ENCODE data around the gene RAB5B. TPM values are rescaled to one million over a fixed set of nuclear protein-coding genes. Genes with fewer than 3 reads are reported as not detected.

Gene RAB5B, protein sequence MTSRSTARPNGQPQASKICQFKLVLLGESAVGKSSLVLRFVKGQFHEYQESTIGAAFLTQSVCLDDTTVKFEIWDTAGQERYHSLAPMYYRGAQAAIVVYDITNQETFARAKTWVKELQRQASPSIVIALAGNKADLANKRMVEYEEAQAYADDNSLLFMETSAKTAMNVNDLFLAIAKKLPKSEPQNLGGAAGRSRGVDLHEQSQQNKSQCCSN
- total RNA-seq: 59.1 TPM

DNA sequence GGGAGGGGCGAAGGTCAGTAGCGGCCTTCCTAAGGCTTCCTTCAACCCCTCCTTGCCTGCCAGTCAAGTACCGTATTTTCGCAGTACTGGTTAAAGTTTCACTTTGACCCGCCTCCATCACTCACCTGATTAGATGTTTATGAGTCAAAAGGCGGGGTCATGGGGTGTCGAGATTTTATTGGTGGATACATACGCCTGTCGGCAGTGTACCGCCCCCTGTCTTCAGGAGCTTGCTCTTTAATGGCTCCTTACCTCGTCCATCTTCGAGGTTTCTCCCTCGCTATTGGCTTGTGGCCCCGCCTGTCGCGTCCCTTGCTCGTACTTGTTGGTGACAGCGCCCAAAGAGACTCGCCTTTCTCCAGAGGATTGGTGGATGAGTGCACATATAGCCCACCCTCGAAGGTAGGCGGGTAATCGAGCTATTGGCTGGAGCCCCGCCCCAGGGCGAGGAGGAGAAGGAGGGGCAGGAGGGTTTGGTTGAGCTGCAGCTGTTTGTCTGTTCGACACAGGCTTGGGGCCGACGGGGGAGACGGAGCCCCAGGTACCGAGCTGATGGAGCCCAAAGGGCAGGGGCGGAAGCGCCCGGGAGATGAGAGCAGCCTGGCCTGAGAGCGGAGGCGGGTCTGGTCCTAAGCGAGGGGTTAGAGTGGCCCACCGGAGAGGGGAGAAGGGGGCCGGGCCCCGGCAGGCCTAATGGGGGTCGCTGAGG is at the start of gene RAB5B:
RAB5B (plus strand) TSS at position 480 of the 709 bp plus-strand sequence. CDS start 12,883 bp downstream, outside the sequence.

DNA sequence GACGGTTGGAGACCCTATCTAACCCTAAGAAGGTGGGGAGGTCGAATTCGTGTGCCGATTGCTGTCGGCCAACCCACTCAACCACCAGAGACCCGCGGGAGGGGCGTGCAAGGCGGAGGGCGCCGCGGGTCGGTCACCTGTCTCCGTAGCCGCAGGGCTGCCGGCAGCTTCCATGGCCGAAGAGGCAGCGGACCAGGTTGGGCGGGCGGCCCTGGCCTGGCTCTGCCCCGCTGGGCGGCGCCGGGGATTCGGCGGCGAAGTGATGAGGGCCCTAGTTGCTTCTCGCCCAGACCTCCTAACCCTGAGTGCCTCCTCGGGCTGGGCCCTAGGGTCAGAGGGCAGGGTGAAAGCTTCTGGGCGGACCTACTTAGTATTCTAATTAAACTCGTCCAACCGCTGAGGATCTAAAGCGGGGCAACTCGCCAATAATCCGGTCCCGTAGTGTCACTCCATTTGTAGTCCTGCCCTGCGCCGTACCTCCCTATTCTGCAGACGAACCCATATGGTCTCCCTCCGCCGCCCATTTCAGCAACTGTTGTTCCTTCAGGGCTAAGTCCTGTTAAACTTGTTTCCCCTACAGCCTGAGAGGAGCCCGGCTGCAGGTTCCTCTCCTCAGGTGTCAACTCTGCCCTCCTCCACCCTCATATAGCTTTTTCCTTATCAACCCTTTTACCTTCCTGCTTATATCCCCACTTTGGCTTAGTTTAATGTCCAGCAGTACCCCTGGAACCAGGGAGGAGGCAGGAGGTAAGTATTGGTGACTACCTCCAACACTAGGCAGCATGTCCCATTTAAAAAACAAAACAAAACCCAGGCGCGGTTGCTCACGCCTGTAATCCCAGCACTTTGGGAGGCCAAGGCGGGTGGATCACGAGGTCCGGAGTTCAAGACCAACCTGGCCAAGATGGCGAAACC is 46.0 kb upstream of the RAB5B start, which contains the start of gene PYM1:
PYM1 (minus strand) TSS at position 307 of the 915 bp plus-strand sequence; CDS start at position 174, 133 bp downstream.

DNA sequence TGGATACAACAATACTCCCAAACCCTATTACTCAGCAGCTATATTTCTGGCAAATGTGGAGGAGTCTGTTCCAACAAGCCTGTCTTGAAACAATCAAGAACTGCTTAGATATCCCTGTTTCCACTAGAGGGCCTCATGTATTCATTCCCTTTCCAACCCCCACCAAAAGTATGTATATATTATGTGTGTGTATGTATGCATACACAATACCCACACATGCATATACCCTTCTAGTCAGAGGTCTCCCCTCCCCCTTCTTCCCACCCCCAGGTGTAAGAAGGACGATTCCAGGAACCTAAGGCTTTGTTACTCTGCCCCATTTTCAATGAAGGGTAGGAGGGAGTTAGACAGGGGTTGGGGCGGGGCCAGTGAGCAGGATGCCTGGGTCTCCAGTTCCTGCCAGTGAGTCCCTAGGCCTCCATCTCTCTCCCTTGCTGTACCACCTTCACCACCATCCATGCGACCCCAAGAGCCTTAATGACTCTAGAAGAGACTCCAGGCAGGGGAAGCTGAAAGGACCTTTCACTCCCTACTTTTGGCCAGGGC is 43.0 kb upstream of the RAB5B start, which contains the start of gene DGKA:
DGKA (plus strand) TSS at position 392 of the 546 bp plus-strand sequence. CDS start 5,342 bp downstream, outside the sequence.

DNA sequence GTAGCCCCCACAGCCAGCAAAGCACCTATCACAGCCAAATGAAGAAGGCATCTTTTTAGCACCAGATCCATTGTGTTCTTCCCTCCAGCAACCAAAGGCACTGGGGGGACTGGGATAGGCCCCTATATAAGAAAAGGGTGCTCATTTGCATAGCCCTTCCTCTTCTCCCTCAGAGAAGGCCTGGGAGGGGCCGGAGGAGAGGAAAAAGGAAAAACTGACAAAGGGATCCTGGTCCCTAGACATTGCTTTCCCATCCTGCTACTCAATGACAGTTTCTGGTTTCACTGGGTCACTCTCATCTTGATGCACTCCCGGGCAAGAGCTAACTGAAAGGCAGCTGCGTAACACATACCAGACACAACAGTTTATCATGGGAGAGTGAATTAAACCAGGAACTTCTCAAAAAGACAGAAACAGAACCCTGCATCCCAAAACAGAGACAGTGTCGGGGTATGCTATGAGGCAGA is 7.9 kb upstream of the RAB5B start, which contains the start of gene PMEL:
PMEL (minus strand) TSS at position 102 of the 467 bp plus-strand sequence; CDS start at position 71, 31 bp downstream.

DNA sequence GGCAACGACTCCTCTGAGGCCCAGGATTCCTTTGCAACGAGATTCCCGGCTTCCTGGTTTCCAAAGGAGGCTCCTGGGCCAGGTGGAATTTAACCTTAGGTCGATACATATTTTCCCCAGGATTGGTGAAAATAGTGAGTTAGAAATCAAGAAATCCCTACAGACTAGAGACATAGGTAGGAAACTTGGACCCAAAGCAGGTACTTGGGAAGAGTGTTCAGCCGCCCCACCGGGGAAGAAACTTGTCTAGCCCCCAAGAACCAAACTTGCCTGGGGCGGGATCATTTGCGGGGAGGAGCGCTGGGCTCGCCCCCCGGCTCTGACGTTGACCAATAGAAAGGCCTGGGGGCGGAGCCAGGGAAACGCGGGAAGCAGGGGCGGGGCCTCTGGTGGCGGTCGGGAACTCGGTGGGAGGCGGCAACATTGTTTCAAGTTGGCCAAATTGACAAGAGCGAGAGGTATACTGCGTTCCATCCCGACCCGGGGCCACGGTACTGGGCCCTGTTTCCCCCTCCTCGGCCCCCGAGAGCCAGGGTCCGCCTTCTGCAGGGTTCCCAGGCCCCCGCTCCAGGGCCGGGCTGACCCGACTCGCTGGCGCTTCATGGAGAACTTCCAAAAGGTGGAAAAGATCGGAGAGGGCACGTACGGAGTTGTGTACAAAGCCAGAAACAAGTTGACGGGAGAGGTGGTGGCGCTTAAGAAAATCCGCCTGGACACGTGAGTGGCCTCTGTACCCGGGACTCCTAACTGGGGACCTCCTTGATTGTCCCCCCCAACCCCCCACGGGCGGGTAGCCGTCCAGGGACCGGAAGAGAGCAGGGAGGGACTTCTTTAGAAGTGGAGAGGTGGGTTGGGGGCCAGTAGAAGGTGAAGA is 7.2 kb upstream of the RAB5B start, which contains the start of gene CDK2:
CDK2 (plus strand) TSS at position 423 of the 874 bp plus-strand sequence; CDS start at position 602, 179 bp downstream.

DNA sequence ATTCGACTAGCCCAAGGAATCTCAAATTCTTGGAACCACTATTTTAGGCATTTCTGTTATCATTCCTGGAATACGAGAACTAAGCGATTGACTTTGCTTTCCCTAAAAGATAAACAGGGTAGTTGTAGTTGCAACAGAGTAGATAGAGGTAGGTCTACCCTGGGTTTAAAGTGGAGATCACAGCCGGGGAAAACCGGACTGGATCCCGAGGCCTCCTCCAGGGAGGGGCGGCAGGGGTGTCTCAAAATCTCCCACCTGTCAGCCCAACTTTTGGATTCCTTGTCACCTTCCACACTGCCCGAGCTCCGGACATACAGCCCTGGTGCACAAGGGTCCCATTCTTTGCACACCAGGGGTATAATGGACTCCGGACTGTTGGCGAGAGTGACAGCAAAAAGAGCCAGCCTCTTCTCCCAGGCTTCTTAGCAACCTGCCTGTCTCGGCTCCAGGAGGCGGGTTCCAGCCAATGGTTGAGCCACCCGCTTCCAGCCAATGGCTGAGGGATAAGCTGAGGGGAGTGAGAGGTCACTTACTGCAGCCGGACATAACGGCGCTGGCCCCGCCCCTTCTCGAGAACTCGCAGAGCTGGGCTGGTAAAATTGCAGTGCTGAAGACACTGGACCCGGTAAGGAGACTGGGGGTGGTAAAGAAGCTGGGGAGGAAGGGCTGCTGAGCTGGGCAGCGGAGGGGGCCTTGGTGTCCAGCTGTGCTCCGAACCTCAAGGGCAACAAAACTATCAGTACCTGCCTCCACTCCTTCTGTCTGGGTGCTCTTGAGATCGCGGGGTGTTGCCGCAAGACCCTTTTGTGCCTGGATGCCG is 23.0 kb downstream of the RAB5B start, which contains the start of gene SUOX:
SUOX (plus strand) TSS at position 562 of the 820 bp plus-strand sequence. CDS start 4,946 bp downstream, outside the sequence.

DNA sequence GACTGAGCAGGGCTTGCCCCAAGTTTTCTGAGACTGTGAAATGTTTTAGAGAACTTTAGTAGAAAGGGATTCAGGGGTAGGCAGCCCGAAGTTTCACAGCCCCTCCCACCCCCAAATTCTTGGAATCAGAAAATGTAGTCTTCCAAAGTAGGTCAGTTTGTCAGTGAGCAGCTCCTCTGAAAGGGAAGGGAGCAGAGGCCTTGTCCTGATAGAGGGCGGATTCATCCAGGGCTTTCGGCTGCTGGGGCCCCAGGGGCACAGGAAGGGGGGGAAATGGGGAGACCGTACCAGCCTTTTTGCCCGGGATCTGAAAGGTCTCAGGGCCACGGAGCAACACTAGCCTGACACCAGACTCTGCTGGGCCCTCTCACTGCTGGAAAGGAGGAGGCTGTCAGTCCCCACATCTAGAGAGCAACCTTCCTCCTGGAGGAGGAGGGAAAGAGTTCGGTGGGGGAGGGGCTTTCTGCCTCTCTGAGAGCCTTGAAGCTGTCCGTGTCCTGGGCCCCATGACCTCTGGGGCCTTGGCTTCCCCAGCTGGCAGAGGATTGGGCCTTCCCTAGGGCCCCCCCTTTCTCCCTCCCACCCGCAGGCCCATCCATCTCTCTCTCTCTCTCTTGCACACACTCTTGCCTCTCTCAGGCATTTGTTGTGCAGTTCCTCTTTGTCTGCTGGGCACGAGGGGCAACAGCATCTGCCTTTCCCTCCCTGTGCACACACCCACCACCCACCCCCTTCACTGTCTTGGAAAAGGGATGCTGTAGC is 46.7 kb downstream of the RAB5B start, which contains the start of gene IKZF4:
IKZF4 (plus strand) TSS at position 621 of the 762 bp plus-strand sequence. CDS start 451 bp downstream, outside the sequence.

DNA sequence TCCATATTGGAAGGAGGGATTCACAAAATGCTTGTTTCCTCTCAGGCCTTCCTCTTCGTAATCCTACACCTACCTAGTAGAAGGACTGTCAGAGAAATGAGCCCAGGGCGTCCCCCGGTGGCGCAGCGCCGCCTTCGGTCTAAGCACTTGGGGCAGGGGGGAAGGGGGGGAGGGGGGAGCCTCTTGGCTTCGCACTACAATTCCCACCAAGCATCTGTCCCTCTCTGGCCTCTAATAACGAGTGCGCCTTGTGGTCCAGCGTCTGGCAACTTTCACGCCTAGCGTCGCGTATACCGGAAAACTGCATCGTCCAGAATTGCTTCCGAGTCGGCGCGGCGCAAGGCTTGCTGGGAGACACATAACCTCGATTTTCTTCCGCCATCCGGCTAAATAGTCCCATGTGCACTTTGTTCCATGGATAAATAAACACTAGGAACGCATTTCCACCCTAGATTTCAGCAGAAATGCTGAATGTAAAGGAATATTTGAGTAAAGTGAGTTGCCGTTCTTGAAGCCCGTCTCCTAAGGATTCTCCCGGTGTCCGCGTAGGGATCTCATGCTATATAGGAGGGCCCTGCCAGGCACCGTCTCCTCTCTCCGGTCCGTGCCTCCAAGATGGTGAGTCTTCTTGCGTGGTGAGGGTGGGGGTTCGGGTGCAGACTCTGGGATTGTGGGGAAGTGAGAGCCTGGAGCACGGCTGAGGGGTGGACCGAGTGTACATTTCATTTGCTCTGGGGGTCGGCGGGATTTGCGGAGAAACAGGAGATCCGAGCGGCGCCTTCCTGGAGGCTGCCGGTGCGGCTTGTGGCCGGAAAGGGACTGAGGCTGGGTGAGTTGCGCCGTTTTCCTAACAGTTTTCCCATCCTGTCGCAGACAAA is 67.9 kb downstream of the RAB5B start, which contains the start of gene RPS26:
RPS26 (plus strand) TSS at position 367 of the 878 bp plus-strand sequence; CDS start at position 616, 249 bp downstream.

Other genes with a start within 250 kb of the RAB5B start
- gene CD63, start 245.1 kb upstream of the RAB5B start, total RNA-seq: 303 TPM
- gene GDF11, start 231.0 kb upstream of the RAB5B start, total RNA-seq: 12.7 TPM
- gene SARNP, start 156.4 kb upstream of the RAB5B start, total RNA-seq: 75.2 TPM
- gene ORMDL2, start 156.0 kb upstream of the RAB5B start, total RNA-seq: 8.5 TPM
- 30.7 TPM for gene DNAJC14, start 144.5 kb upstream of the RAB5B start, total RNA-seq
- not detected for gene MMP19, start 131.1 kb upstream of the RAB5B start, total RNA-seq
- gene PYM1, start 46.2 kb upstream of the RAB5B start, total RNA-seq: 25.1 TPM
- gene DGKA, start 42.9 kb upstream of the RAB5B start, total RNA-seq: 12.9 TPM
- 0.69 TPM for gene PMEL, start 8.0 kb upstream of the RAB5B start, total RNA-seq
- 12.7 TPM for gene CDK2, start 7.2 kb upstream of the RAB5B start, total RNA-seq
- 13.4 TPM for gene SUOX, start 23.2 kb downstream of the RAB5B start, total RNA-seq
- gene IKZF4, start 47.0 kb downstream of the RAB5B start, total RNA-seq: 3.7 TPM
- gene RPS26, start 67.8 kb downstream of the RAB5B start, total RNA-seq: 40.4 TPM
- 6.2 TPM for gene ERBB3, start 106.1 kb downstream of the RAB5B start, total RNA-seq
- gene PA2G4, start 130.5 kb downstream of the RAB5B start, total RNA-seq: 70.8 TPM
- 1,096 TPM for gene RPL41, start 142.6 kb downstream of the RAB5B start, total RNA-seq
- 7.4 TPM for gene ZC3H10, start 144.2 kb downstream of the RAB5B start, total RNA-seq
- gene ESYT1, start 154.2 kb downstream of the RAB5B start, total RNA-seq: 51.9 TPM
- 118 TPM for gene MYL6B, start 178.5 kb downstream of the RAB5B start, total RNA-seq
- gene MYL6, start 184.3 kb downstream of the RAB5B start, total RNA-seq: 650 TPM
- 108 TPM for gene SMARCC2, start 215.4 kb downstream of the RAB5B start, total RNA-seq
- gene RNF41, start 247.8 kb downstream of the RAB5B start, total RNA-seq: 71.3 TPM